ENCODE results near the gene PCLAF. TPM values are rescaled to one million over a fixed set of nuclear protein-coding genes. Genes with fewer than 3 reads are reported as not detected.
A peak's percentile ranks its signal among the peaks of the same experiment; 100 is the strongest.
"Not testable (repeated sequence)": the region's sequence is repeated elsewhere in the genome, so short reads cannot be mapped to it uniquely, and the experiment has no call there.

Gene PCLAF
- polyA plus RNA-seq, 12 donors = 18.8 to 74.8 (median 40.0) TPM; not detected in 1

DNA sequence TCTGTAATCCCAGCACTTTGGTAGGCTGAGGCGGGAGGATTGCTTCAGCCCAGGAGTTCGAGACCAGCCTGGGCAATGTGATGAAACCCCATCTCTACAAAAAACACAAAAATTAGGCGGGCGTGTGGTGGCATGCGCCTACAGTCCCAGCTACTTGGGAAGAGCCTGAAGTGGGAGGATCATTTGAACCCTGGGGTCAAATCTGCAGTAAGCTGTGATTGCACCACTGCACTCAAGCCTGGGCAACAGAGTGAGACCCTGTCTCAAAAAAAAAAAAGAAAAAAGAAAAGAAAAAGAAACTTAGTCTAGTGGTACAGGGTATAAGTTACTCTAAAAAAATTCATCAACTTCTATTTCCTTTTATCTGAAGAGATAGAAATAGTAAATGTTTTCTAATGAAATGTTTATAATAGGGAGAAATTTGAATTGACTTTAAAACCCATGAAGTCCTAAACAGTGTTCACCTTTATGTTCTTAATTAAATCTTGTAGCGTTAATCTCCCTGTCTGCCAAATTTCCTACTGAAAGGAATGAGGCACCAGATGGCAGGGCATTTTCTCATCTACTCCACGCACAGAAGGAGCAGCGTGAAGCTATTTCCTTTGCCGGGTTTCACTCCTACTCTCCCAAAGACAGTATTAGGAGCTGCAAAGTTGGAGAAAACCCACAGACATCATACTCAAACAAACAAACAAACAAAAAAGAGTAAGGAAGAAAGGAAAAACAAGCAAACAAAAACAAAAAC lies 1.9 kb downstream of the PCLAF start:
- no peak for DNase-seq

DNA sequence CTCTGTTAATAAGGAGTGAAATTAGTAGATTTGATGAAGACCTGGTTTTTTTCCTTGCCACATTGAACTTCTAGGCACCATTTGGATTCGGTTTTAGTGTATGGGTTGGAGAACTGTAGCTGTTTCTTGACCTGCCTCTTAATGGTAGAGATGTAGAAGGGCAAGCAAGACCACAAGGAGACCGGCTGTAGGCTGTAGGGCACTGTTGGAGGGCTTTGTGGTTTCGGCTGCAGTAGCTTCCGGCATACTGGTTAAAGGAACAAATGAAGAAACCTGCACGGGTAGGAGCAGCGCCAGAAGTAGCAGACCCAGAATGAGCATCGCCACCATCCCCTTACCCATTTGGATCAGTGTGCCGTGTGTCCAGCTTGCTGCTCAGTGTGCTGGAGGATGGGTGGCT lies 7.9 kb downstream of the PCLAF start:
- DNase-seq = no peak

DNA sequence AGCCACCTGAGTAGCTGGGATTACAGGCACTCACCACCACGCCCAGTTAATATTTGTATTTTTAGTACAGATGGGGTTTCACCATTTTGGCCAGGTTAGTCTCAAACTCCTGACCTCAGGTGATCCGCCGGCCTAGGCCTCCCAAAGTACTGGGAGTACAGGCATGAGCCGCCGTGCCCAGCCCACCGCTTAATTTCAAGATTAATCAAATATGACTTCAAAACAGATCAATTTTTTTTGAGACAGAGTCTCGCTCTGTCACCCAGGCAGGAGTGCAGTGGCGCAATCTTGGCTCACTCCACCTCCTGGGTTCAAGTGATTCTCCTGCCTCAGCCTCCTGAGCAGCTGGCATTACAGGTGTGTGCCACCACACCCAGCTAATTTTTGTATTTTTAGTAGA lies 9.9 kb downstream of the PCLAF start:
- not testable (repeated sequence) for DNase-seq

DNA sequence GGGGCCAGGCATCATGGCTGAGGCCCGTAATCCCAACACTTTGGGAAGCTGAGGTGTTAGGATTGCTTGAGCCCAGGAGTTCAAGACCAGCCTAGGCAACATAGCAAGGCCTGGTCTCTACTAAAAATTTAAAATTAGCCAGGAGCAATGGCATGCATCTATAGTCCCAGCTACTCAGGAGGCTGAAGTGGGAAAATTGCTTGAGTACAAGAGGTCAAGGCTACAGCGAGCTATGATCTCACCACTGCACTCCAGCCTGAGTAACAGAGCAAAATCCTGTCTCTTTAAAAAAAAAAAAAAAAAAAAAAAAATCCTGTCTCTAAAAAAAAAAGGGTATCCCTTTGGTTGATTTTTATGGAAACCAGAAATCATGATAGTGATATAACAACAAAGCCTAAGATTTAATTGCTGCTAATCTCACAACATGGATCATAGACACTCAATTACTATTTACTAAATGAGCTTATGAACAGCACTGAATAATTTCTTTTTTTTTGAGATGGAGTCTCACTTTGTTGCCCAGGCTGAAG lies 12.1 kb downstream of the PCLAF start:
- DNase-seq = no peak

DNA sequence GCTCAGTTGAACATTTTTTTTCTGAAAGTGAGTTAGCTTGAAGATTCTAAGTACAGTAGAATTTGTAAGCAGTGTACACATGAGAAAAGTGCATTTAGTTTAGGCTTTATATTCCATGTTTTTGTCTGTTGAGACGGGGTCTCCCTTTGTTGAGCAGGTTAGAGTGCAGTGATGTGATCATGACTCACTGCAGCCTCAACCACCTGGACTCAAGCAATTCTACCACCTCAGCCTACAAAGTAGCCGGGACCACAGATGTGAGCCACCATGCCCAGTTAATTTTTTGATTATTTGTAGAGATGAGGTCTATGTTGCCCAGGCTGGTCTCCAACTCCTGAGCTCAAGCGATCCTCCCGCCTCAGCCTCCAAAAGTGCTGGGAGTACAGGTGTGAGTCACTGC lies 20.0 kb downstream of the PCLAF start:
- no peak for DNase-seq

DNA sequence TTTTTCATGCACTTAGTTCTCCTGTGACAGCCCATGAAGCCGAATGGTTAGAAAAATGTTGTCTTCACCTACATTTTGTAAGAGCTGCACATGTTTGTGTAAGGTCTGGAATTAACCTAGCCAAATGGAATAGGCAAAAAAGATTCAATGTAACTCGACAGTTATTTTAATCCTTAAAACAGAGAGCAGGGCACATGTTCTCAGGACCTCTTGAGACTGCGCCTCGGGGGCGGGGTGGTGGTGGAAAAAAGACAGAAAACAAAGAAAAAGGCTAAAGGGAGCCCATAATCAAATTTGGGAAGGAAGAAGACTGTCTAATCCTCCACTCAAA lies 24.6 kb downstream of the PCLAF start:
- no peak for DNase-seq

DNA sequence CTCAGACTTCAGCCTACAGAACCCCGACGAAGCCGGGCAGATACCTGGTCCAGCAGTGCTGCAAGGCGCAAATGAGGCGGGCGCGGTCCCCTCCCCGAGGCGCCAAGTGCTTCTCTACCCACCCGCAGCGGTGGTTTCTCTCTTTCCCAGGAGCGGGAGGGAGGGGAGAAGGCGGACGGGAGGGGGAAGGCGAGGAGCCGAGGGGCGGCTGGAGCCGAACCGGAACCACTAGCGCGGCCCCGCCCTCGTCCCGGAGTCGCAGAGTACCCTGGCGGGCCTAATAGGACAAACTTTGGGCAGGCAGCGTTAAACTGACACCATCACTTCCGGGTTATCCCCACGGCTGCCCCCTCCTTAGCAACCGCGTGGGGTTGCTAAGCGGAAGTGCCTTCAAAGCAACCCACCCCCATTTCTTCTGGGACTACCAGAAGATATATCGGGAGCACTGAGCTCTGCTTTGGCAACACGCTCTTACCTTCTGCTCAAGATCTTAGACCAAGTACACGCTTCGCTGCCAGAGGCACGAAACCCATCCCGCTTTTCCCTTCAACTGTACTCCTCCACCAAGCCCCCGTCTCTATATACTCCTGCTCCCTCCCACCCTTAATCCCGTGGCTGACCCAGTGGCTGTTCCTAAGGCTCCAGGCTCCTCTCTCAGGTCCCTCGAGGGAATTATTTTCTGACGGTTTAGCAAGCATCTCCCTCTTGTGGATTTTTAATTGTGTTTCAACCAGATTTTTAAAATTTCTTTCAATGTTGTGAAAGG lies 25.1 kb downstream of the PCLAF start, which contains the start of gene CSNK1G1:
CSNK1G1 (minus strand) TSS at position 230 of the 766 bp plus-strand sequence. CDS start 55,674 bp downstream, outside the sequence.
- DNase-seq = peak; percentile 98

DNA sequence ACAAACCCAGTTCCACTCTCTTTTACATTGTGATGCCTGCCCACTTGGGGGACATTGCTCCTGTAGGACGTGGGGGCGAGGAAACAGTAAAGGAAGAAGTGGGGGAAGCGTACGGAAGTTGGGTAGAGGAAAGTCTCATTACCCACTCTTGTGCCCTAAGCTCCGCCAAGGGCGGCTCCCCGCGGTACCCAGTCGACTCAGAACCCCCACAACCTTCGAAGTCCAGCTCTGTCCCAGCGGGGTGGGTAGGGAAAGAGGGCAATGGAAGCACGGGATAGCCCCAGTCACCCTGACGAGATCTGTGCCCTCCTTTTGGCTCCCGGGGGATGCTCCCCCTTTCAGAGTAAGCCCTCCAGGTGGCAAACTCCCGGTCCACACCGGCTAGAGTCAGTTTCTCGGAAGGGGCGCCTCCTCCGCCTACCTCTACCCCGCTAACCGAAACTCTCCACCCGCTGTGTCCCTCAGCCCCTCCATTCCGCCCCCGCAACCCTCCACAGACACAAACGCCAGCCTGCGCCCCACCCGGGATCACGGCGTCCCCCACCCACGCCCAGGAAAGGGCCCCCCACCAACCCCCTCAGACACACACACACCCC lies 25.8 kb downstream of the PCLAF start:
- DNase-seq = peak; percentile 19

DNA sequence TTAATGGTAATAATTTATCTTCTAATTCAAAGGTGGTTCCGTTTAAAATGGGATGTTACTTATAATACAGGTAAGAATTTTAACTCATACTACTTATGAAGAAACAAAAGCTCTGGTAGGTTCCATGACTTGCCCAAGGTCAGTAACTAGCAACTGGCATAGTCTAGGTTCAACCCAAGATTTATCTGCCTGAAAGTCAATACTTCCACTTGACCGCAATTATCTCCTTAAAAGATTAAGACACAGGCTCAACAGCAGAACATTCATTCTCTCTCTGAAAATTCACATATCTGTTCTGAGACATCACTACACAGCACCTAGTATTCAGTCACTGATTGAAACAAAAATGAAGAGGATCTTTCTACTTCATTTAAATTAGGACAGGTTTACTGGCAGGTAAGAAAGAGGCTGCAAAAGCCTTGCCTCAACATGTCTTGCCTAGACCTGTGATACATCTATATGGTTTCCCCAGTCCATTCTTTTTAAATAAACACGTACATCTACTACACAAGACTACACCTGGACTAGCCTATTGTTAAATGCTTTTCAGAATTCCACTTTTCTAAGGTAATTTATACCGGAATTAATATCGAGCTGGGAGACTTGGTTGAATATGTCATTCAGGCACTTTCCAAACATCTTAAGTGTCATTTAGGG lies 26.4 kb downstream of the PCLAF start:
- DNase-seq = no peak

DNA sequence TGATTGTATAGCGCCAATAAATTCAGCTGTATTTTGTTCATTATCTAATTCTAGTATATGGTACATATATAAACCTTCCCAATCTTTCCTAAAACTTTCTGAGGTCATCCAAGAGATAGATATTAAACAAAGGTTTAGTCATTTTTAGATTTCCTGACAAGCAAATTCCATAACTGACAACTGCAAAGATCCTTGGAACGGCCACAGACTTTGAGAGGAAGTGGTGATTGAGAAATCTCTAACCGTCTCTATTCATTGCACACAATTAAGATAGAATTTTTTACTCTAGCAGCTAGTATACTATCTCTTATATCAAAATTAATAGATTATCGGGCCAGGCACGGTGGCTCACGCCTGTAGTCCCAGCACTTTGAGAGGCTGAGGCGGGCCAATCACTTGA lies 30.0 kb downstream of the PCLAF start:
- DNase-seq = no peak

DNA sequence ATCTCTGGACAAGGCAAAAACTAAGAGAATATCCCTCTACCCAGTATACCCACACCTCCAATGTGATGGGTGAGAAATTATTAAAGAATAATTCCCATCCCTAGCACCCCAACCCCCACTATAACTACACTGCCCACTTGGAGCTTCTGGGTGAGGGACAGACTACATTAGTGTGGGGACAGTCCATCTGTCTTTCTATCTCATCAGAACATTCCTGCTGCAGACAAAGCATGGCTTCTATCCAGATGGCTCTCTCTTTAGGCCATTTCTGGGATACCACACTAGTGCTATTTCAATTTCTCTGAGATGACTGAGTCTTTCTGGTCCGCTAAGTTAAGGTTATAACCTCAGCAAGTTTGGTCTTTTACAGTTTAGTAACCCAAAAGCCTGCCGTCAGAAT lies 31.9 kb downstream of the PCLAF start:
- DNase-seq = no peak

DNA sequence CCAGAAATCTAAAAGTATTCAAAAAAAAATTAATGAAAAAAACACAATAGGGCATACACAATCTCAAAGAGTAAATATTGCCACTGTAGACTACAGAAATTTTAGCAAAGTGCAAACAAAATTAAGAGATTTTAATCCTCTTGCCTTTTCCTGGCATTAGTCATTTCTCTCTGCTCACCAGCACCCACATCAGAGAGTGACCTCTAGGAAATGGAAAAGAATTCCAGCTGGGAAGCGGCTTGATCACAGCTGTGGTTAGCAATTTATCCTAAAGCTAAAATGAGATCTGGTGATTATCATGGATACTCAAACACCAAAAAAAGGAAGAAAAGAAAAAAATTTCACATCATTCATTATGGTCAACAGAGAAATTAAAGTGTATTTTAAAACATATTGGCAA lies 32.8 kb downstream of the PCLAF start:
- DNase-seq = no peak

DNA sequence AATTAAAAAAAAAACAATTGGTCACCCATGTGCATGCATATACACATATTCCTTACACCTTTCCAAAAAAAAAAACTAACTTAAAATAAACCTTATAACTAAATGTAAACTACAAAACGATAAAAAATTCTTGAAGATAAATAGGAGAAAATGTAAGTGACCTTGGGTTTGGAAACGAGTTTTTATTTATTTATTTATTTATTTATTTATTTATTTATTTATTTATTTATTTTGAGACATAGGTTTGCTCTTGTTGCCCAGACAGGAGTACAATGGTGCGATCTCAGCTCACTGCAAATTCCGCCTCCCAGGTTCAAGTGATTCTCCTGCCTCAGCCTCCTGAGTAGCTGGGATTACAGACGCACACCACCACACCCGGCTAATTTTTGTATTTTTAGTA lies 35.0 kb downstream of the PCLAF start:
- not testable (repeated sequence) for DNase-seq

DNA sequence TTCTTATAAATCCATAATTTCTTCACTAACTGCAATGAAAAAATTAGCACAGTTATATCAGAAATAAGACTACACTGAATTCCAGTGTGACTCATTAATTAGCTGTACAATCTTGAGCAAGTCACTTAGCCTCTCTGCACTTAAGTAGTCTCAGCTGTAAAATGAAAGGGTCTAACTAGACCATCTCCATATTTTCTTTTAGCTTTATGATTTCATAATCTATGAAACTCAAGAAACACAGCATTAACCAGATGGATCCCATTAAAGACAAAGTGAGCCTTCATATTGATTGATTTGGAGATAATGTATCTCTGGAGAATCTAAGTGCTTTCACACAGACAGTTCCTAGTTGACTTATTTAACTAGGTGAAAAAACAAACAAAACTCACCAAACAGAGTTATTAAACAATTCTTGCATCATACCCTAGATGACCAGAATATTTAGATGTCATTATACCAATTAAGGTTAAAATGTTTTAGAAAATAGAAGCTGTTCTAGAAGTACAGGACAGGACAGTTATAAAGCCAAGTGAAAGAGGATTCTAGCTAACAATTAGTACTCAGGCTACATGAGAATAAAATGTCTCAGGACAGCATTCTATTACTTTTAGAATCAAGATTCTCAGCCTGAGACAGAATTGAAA lies 36.5 kb downstream of the PCLAF start:
- DNase-seq = no peak

DNA sequence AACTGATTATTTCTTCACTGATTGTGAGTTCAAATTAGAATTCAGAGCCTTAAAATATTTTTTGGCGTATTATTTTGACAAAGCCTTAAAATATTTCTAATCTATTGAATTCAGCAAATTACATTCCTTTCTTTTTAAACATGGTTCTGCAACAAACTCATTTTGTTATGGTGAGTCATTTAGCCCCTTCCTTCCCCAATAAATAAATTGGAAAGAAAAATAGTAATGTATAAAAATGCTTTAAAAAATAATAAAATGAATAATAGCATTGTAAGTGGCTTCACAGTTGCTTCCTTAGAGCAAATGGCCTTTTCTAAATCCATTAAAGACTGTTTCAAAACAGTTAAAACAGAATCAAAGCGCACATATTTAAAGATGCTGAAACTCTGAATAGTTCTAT lies 37.4 kb downstream of the PCLAF start:
- no peak for DNase-seq

DNA sequence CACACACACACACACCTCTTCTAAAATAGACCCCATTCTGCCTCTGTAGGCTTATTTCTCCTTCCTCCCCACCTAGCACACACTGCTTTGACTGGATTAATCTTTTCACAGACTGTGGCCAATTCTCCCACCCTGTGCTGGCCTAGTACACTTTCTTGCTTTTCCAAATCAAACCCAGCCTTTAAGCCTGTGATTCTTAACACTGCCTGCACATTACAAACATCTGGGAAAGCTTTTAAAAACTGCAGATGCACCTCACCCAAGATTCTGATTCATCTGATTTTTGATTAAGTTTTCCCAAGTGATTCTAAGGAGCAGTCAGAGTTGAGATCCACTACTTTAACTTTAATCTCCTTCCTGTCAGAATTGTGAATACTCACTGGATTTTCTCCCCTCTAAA lies 38.0 kb downstream of the PCLAF start:
- DNase-seq = peak; percentile 10

DNA sequence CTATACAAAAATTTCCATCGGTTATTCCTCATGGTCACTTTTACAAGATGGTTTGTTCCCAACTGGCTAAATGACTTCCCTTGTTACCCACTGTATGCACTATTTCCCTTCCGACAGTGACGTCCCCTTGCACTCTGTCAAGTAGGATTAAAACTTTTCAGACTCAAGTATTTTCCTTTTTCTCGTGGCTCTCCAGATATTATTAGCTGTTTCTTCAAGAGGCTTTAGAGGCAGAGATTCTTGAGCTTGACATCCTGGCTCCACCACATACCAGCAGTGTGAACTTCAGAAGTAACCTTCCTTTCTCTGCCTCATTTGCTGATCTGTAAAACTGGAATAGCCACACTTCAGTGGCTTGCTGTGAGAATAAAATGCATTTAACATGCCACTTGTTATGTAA lies 39.3 kb downstream of the PCLAF start:
- no peak for DNase-seq

DNA sequence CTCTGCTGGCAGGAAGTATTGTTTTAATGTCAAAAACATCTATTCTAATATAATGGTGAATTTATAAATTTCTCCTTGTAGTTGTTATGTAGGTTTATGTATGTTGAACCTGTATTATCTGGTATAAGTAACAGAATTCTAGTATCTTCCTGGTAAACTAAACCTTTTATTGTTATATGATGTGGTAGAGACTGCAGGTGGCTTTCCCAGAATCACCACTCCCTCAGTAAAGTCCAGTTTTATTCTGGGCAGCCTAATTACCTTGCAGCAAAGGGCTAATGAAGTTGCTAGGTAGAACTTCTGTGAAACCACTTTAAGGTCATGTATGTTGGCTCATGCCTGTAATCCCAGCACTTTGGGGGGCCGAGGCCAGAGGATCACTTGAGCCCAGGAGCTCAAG lies 40.9 kb downstream of the PCLAF start:
- DNase-seq = no peak

DNA sequence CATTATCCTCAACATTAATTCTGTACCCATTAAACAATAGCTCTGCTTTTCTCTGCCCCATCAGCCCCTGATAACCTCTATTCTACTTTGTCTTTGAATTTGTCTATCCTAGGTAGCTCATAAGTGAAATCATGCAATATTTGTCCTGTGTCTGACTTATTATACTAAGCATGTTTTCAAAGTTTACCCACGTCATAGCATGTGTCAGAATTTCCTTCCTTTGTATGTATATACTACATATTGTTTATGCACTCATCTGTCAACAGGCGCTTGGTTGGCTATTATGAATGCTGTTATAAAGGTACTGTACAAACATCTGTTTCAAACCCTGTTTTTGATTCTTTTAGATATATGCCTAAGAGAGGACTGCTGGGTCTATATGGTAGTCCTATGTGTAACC lies 43.5 kb downstream of the PCLAF start:
- no peak for DNase-seq

DNA sequence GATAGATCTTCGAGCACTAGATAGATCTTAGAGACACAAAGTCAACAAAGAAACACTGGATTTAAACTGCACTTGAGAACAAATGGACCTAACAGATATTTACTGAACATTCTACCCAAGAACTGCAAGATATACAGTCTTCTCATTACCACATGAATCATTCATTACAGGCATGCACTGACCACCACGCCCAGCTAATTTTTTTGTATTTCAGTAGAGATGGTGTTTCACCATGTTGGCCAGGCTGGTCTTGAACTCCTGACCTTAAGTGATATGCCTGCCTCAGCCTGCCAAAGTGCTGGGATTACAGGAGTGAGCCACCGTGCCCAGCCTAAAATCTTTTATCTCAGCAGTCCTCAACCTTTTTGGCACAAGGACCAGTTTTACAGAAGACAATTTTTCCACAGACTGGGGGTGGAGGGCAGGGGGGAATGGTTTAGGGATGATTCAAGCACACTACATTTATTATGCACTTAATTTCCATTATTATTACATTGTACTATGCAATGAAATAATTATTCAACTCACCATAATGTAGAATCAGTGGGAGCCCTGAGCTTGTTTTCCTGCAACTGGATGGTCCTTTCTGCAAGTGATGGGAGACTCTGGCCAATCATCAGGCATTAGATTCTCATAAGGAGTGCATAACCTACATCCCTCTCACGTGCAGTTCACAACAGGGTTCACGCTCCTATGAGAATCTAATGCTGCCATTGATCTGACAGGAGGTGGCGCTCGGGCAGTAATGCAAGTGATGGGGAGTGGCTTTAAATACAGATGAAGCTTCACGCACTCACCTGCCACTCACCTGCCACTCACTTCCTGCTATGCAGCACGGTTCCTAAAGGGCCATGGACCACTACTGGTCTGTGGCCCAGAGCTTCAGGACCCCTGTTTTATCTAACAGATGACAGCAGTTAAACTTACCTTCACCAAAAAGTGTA lies 47.0 kb downstream of the PCLAF start:
- no peak for DNase-seq

DNA sequence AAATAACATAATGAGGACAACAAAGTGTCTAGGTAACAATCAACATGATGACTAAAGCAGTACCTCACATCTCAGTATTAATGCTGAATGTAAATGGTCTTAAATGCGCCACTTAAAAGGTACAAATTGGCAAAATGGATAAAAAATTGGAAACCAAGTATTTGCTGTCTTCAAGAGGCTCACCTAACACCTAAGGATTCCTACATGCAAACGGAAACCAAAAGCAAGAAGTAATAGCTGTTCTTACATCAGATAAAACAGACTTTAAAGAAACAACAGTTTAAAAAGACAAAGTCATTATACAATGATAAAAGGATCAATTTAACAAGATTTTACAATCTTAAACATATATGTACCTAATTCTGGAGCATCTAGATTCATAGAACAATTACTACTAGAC lies 47.7 kb downstream of the PCLAF start:
- DNase-seq = no peak

Measured in muscle of arm (tissue), 12 donors.